HepG2 (cell line): Measurements from ENCODE around the gene C12orf60. TPM values are rescaled to one million over a fixed set of nuclear protein-coding genes. Genes with fewer than 3 reads are reported as not detected.

Experiments
- AHR ChIP-seq: IDR thresholded peaks from 2 replicates; pipeline ENCODE4 v1.6.1; 2018; ENCODE audit warnings: missing genetic modification reagents, missing compliant biosample characterization
- ELF3 ChIP-seq: IDR thresholded peaks from 2 replicates; pipeline ENCODE4 v1.6.1; 2016; ENCODE audit warnings: missing genetic modification reagents, missing compliant biosample characterization
- ELF4 ChIP-seq: sonication (generic); formaldehyde crosslinking; IDR thresholded peaks from 2 replicates; pipeline ENCODE4 v1.5.0; 2020; ENCODE audit warnings: missing genetic modification reagents, mild to moderate bottlenecking, moderate library complexity, borderline replicate concordance
- ERF ChIP-seq: IDR thresholded peaks from 2 replicates; pipeline ENCODE4 v1.6.1; 2018; ENCODE audit warnings: missing biosample characterization, missing genetic modification reagents
- EZH2 ChIP-seq: conservative IDR thresholded peaks from 2 replicates; pipeline ENCODE4 v1.6.1; 2012; ENCODE audit warnings: mild to moderate bottlenecking, low read depth, low read length, moderate library complexity
- FOXP1 ChIP-seq, 2 experiments: fragments of 450-650 bp in 1 of 2; IDR thresholded peaks; 2 replicates each; pipeline ENCODE4 v1.6.1; 2017 to 2018; ENCODE audit warnings: antibody characterized with exemption in 1 of 2
- GATAD1 ChIP-seq: IDR thresholded peaks from 2 replicates; pipeline ENCODE4 v1.6.1; 2016; ENCODE audit warnings: missing genetic modification reagents, missing compliant biosample characterization
- MYNN ChIP-seq: sonication (generic); formaldehyde crosslinking; IDR thresholded peaks from 2 replicates; pipeline ENCODE4 v1.4.0; 2020; ENCODE audit warnings: mild to moderate bottlenecking, low read depth, missing genetic modification reagents
- NR2C2 ChIP-seq: sonication (generic); formaldehyde crosslinking; IDR thresholded peaks from 2 replicates; pipeline ENCODE4 v1.4.0; 2020; ENCODE audit warnings: missing genetic modification reagents, mild to moderate bottlenecking, moderate library complexity, borderline replicate concordance
- POGZ ChIP-seq: sonication (generic); formaldehyde crosslinking; IDR thresholded peaks from 2 replicates; pipeline ENCODE4 v1.4.0; 2020; ENCODE audit warnings: mild to moderate bottlenecking, missing genetic modification reagents
- PPARG ChIP-seq: conservative IDR thresholded peaks from 2 replicates; pipeline ENCODE4 v1.6.1; 2016; ENCODE audit warnings: missing biosample characterization, missing genetic modification reagents
- SAP130 ChIP-seq: IDR thresholded peaks from 2 replicates; pipeline ENCODE4 v1.6.1; 2016; ENCODE audit warnings: low read depth
- SATB2 ChIP-seq: sonication (generic); formaldehyde crosslinking; IDR thresholded peaks from 2 replicates; pipeline ENCODE4 v1.5.0; 2020; ENCODE audit warnings: missing genetic modification reagents
- SOX13 ChIP-seq, 3 experiments: fragments of 450-650 bp in 1 of 3; sonication (generic) in 1 of 3; formaldehyde crosslinking in 1 of 3; IDR thresholded peaks in 2 of 3; conservative IDR thresholded peaks in 1 of 3; 2 replicates each; pipeline versions ENCODE4 v1.5.0 to v1.6.1; 2016 to 2020; ENCODE audit warnings: antibody characterized with exemption in 1 of 3, mild to moderate bottlenecking in 1 of 3, missing compliant biosample characterization in 1 of 3, missing genetic modification reagents in 1 of 3, moderate library complexity in 1 of 3
- TEAD3 ChIP-seq: optimal IDR thresholded peaks from 2 replicates; pipeline ENCODE3; 2016; ENCODE audit warnings: borderline replicate concordance
- WIZ ChIP-seq: sonication (generic); formaldehyde crosslinking; IDR thresholded peaks from 2 replicates; pipeline ENCODE4 v1.5.1; 2020; ENCODE audit warnings: mild to moderate bottlenecking, missing genetic modification reagents
- ZBTB7A ChIP-seq: sonication (generic); formaldehyde crosslinking; IDR thresholded peaks from 2 replicates; pipeline ENCODE4 v1.8.0; 2022; ENCODE audit warnings: mild to moderate bottlenecking, missing genetic modification reagents
- ZC3H13 ChIP-seq: sonication (generic); formaldehyde crosslinking; IDR thresholded peaks from 2 replicates; pipeline ENCODE4 v1.8.1; 2023; ENCODE audit warnings: mild to moderate bottlenecking, missing genetic modification reagents, moderate library complexity
- ZNF282 ChIP-seq: fragments of 450-650 bp; IDR thresholded peaks from 2 replicates; pipeline ENCODE4 v1.6.1; 2018; ENCODE audit not compliant: partially characterized antibody
- ZNF331 ChIP-seq: sonication (generic); formaldehyde crosslinking; IDR thresholded peaks from 2 replicates; pipeline ENCODE4 v1.4.0; 2020; ENCODE audit warnings: missing genetic modification reagents
- ZNF33B ChIP-seq: sonication (generic); formaldehyde crosslinking; IDR thresholded peaks from 2 replicates; pipeline ENCODE4 v1.5.1; 2020; ENCODE audit warnings: mild to moderate bottlenecking, missing genetic modification reagents
- ZSCAN20 ChIP-seq: sonication (generic); formaldehyde crosslinking; IDR thresholded peaks from 2 replicates; pipeline ENCODE4 v1.4.0; 2020; ENCODE audit warnings: missing genetic modification reagents, mild to moderate bottlenecking, borderline replicate concordance
- ZSCAN29 ChIP-seq: sonication (generic); formaldehyde crosslinking; conservative IDR thresholded peaks from 2 replicates; pipeline ENCODE4 v1.4.0; 2020; ENCODE audit warnings: mild to moderate bottlenecking, missing genetic modification reagents
- polyA plus RNA-seq, 8 experiments: library from polyadenylated mRNA; depleted of rRNA in 3 of 8; stranded (reverse) in 7 of 8; unstranded in 1 of 8; fragments of >200 nt; fragmentation: Illumina TruSeq in 4 of 8; extraction: Trizol in 4 of 8; gene quantifications; 2 replicates each; pipeline versions ENCODE4 v1.2.1 to v1.2.3, GENCODE V29; 2011 to 2016; ENCODE audit warnings: low read depth in 4 of 8, missing spikeins in 1 of 8, mixed read lengths in 1 of 8; ENCODE audit not compliant: insufficient read depth in 1 of 8
- total RNA-seq, 5 experiments: library from RNA; depleted of rRNA; stranded (reverse); fragments of >200 nt; fragmentation: Illumina TruSeq; extraction: Trizol; gene quantifications; 2 replicates each; pipeline ENCODE4 v1.2.3, GENCODE V29; 2016; ENCODE audit warnings: low read depth in 1 of 5
- TF ChIP-seq, protein P1 (sequence below): sonication (generic); formaldehyde crosslinking; IDR thresholded peaks from 2 replicates; pipeline ENCODE4 v1.4.0; 2020; ENCODE audit warnings: mild to moderate bottlenecking, missing genetic modification reagents
- TF ChIP-seq, protein P2 (sequence below): sonication (generic); formaldehyde crosslinking; IDR thresholded peaks from 2 replicates; pipeline ENCODE4 v1.5.0; 2020; ENCODE audit warnings: missing genetic modification reagents
- TF ChIP-seq, protein P3 (sequence below): sonication (generic); formaldehyde crosslinking; IDR thresholded peaks from 2 replicates; pipeline ENCODE4 v1.4.0; 2020; ENCODE audit warnings: low read depth, mild to moderate bottlenecking, missing genetic modification reagents
- TF ChIP-seq, protein P4 (sequence below): IDR thresholded peaks from 2 replicates; pipeline ENCODE4 v1.6.1; 2016; ENCODE audit warnings: mild to moderate bottlenecking
- TF ChIP-seq, protein P5 (sequence below): sonication (generic); formaldehyde crosslinking; IDR thresholded peaks from 2 replicates; pipeline ENCODE4 v1.5.0; 2020; ENCODE audit warnings: missing genetic modification reagents, mild to moderate bottlenecking, borderline replicate concordance

Gene C12orf60
- total and polyA plus RNA-seq, 2 of the 13 experiments (the other 11 are each of a cell fraction or from before 2014, with no cell fraction given), result 0.55 to 1.4 TPM

DNA sequence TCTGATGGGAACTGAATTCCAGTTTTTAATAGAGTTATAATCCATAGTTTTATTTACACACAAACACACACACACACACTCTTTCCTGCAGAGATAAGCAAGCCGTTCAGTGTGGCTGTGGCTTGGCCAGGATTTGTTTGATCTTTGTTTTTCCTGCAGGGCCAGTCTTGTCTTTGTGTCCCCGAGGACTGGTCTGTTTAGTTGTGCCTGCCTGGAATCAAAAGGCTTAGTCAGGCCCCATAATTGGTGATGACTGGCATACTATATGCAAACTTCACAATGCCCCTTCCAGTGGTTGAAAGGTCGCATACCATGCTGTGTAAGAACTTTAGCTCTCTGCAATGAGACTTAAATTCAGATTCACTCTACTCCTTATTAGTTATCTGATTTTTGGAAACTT is 26.2 kb upstream of the C12orf60 start (continued):
- TF ChIP-seq ZSCAN20 (CRISPR knock-in tag) (no peak), AHR (CRISPR knock-in tag) (no peak), WIZ (CRISPR knock-in tag) (no peak), ZNF282 (no peak), MYNN (no peak), GATAD1 (no peak), SOX13 (IDR thresholded peaks at IDR 0.05) (no peak), SOX13 (CRISPR knock-in tag; conservative IDR thresholded peaks at IDR 0.05 in 1 of 2, IDR thresholded peaks at IDR 0.05 in 1 of 2) (no peak; a peak in 1 of 4 replicates), PPARG (CRISPR knock-in tag) (peak; percentile 47; the same call in 1 of the 2 replicates), ZNF33B (no peak), ERF (CRISPR knock-in tag) (no peak), ELF4 (no peak), ELF3 (CRISPR knock-in tag) (peak; percentile 14; the same call in 1 of the 2 replicates), FOXP1 (IDR thresholded peaks at IDR 0.05) (no peak), FOXP1 (CRISPR knock-in tag; IDR thresholded peaks at IDR 0.05) (peak; percentile 55; the same call in 1 of the 2 replicates), EZH2 (no peak), ZNF331 (CRISPR knock-in tag) (no peak), ZSCAN29 (no peak), NR2C2 (no peak), TEAD3 (CRISPR knock-in tag) (peak; percentile 47), ZC3H13 (no peak), ZBTB7A (no peak), POGZ (no peak), SAP130 (CRISPR knock-in tag) (peak; percentile 40; the same call in 1 of the 2 replicates), SATB2 (CRISPR knock-in tag) (no peak)
- TF ChIP-seq, protein P1, sequence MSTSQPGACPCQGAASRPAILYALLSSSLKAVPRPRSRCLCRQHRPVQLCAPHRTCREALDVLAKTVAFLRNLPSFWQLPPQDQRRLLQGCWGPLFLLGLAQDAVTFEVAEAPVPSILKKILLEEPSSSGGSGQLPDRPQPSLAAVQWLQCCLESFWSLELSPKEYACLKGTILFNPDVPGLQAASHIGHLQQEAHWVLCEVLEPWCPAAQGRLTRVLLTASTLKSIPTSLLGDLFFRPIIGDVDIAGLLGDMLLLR (CRISPR knock-in tag), result no peak
- TF ChIP-seq, protein P2, sequence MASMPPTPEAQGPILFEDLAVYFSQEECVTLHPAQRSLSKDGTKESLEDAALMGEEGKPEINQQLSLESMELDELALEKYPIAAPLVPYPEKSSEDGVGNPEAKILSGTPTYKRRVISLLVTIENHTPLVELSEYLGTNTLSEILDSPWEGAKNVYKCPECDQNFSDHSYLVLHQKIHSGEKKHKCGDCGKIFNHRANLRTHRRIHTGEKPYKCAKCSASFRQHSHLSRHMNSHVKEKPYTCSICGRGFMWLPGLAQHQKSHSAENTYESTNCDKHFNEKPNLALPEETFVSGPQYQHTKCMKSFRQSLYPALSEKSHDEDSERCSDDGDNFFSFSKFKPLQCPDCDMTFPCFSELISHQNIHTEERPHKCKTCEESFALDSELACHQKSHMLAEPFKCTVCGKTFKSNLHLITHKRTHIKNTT (CRISPR knock-in tag), result no peak
- TF ChIP-seq, protein P3, sequence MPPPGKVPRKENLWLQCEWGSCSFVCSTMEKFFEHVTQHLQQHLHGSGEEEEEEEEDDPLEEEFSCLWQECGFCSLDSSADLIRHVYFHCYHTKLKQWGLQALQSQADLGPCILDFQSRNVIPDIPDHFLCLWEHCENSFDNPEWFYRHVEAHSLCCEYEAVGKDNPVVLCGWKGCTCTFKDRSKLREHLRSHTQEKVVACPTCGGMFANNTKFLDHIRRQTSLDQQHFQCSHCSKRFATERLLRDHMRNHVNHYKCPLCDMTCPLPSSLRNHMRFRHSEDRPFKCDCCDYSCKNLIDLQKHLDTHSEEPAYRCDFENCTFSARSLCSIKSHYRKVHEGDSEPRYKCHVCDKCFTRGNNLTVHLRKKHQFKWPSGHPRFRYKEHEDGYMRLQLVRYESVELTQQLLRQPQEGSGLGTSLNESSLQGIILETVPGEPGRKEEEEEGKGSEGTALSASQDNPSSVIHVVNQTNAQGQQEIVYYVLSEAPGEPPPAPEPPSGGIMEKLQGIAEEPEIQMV (CRISPR knock-in tag), result no peak
- TF ChIP-seq, protein P4, sequence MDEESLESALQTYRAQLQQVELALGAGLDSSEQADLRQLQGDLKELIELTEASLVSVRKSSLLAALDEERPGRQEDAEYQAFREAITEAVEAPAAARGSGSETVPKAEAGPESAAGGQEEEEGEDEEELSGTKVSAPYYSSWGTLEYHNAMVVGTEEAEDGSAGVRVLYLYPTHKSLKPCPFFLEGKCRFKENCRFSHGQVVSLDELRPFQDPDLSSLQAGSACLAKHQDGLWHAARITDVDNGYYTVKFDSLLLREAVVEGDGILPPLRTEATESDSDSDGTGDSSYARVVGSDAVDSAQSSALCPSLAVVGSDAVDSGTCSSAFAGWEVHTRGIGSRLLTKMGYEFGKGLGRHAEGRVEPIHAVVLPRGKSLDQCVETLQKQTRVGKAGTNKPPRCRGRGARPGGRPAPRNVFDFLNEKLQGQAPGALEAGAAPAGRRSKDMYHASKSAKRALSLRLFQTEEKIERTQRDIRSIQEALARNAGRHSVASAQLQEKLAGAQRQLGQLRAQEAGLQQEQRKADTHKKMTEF (CRISPR knock-in tag), result no peak
- TF ChIP-seq, protein P5, sequence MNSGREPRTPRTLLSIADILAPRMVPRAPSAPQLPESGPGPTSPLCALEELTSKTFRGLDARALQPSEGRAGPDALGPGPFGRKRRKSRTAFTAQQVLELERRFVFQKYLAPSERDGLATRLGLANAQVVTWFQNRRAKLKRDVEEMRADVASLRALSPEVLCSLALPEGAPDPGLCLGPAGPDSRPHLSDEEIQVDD (CRISPR knock-in tag), result no peak
